Measurements from ENCODE around the gene TMC7. TPM values are rescaled to one million over a fixed set of nuclear protein-coding genes. Genes with fewer than 3 reads are reported as not detected.

The TMC7 gene
- total and polyA plus RNA-seq, 9 of the 15 experiments (the other 6 are each of a cell fraction or from before 2014, with no cell fraction given) = 0.08 to 2.0 (median 1.5) TPM

DNA sequence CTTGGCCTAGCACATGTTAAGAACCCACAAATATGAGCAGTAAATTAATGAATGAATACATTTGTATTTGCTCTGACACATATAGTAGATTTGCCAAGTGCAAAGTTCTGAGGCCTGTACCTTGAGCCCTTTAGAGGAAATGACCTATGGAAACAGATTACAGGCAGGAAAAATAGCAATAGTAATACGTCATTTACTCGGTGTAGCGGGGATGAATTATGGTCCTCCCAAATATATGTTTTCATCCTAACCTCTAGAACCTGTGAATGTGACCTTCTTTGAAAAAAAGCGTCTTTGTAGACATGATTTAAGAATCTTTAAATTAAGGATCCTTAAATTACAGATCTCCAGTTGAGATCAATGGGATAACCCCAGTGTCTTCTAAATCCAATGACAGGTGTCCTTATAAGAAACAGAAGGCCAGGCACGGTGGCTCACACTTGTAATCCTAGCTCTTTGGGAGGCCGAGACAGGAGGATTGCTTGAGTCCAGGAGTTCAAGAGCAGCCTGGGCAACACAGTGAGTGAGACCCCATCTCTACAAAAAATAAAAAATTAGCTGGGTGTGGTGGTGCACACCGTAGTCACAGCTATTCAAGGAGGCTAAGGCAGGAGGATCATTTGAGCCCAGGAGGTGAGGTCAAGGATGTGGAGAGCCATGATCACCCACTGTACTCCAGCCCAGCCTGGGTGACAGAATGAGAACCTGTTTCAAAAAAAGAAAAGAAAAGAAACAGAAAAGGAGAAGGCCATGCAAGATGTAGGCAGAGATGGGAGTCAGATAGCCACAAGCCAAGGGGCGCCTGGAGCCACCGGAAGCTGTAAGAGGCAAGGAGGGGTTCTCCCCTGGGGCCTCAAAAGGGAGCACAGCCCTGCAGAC is 124.9 kb downstream of the TMC7 start (continued):
- TF ChIP-seq RREB1 (CRISPR knock-in tag; IDR thresholded peaks at IDR 0.05) (no peak), CCAR2 (IDR thresholded peaks at IDR 0.05; ENCODE audit: low read depth, low read length) (no peak), ELF2 (CRISPR knock-in tag; IDR thresholded peaks at IDR 0.05) (no peak), E2F8 (IDR thresholded peaks at IDR 0.05; ENCODE audit: low read depth, partially characterized antibody) (no peak), POLR2AphosphoS2 (IDR thresholded peaks at IDR 0.05; ENCODE audit: low read length) (no peak), SRF (CRISPR knock-in tag; IDR thresholded peaks at IDR 0.05) (no peak), CBX5 (IDR thresholded peaks at IDR 0.05; ENCODE audit: borderline replicate concordance, low read depth) (no peak), THAP12 (CRISPR knock-in tag; IDR thresholded peaks at IDR 0.05) (no peak)

Data from K562 (cell line).